ENCODE measurements around the gene CHD5.

DNA sequence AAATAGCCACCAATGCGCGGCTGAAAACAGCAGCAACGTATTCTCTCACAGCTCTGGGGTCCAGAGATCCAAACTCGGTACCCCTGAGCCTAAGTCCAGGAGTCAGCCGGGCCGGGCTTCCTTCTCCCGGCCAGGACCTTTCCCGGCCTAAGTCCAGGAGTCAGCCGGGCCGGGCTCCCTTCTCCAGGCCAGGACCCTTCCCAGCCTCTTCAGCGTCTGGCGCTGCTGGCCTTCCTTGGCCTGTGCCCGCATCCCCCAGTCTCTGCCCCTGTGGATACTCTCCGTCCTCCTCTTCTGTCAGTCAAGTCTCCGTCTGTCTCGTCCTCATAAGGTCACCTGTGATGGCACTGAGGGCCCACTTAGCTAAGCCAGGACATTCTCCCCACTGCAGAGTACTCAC lies 102.2 kb downstream of the CHD5 start:
- TF ChIP-seq, protein P1, sequence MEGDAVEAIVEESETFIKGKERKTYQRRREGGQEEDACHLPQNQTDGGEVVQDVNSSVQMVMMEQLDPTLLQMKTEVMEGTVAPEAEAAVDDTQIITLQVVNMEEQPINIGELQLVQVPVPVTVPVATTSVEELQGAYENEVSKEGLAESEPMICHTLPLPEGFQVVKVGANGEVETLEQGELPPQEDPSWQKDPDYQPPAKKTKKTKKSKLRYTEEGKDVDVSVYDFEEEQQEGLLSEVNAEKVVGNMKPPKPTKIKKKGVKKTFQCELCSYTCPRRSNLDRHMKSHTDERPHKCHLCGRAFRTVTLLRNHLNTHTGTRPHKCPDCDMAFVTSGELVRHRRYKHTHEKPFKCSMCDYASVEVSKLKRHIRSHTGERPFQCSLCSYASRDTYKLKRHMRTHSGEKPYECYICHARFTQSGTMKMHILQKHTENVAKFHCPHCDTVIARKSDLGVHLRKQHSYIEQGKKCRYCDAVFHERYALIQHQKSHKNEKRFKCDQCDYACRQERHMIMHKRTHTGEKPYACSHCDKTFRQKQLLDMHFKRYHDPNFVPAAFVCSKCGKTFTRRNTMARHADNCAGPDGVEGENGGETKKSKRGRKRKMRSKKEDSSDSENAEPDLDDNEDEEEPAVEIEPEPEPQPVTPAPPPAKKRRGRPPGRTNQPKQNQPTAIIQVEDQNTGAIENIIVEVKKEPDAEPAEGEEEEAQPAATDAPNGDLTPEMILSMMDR (IDR thresholded peaks at IDR 0.05; ENCODE audit: borderline replicate concordance, extremely low read depth, low read length, poor library complexity, severe bottlenecking), result no peak
- TF ChIP-seq EZH2 (IDR thresholded peaks at IDR 0.05; ENCODE audit: borderline replicate concordance, low read depth, low read length, severe bottlenecking), result no peak

All from DND-41 (cell line).